Stimulated activated CD4-positive, alpha-beta T cell treated with anti-CD3 and anti-CD28 coated beads, Interleukin-15, amount 100 ng/mL, for 48 hours (primary cell): ENCODE measurements around the gene RNF157.
"Not testable (repeated sequence)": the region's sequence is repeated elsewhere in the genome, so short reads cannot be mapped to it uniquely, and the experiment has no call there.

Experiments
- DNase-seq, 2 donors: peaks; one replicate each; pipeline ENCODE4 v3.0.0-alpha.2; 2020; ENCODE audit warnings: low read depth in 2 of 2

Gene RNF157

DNA sequence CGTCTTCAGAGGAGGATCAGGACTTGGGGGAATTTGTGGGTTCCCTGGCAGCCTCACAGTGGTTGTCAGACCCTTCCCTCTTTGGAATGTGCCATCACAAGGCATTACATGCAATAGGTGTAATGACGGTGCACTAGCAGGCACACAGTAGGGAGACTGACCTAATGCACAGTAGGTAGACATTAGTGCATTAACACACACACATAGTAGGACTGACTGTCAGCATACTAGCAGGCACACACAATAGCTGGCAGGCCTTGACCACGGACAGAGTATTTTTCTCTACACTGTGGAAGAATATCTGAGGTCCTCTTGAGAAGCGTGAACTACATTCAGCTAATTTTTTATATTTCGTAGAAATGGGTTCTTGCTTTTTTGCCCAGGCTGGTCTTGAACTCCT lies 14.0 kb upstream of the RNF157 start:
- no peak for DNase-seq

- no peak for DNase-seq
Measured at GRCh38 chr17:76253841-76254240, 13.5 kb upstream of the RNF157 start.

DNA sequence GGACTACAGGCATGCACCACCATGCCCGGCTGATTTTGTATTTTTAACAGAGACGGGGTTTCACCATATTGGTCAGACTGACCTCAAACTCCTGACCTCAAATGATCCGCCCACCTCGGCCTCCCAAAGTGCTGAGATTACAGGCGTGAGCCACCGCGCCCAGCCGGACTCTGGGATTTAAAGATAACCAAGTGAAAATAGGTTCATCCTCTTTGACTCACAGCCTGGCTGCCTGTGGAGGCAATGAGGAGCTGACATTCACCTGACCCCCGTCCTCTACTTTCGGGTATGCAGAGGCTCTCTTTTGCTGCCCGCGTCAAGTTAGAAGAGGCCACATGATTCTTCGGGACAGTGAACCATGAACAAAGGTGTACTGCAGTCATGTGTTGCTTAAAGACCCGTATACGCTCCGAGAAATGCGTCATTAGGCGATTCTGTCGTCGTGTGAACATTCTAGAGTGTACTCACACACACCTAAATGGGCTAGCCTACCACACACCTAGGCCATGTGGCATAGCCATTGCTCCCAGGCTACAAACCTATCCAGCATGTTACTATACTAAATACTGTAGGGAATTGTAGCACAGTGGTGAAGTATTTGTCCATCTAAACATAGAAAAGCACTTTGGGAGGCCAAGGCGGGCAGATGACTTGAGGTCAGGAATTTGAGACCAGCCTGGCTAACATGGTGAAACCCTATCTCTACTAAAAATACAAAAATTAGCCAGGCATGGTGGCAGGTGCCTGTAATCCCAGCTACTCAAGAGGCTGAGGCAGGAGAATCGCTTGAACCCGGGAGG lies 12.9 kb upstream of the RNF157 start:
- not testable (repeated sequence) for DNase-seq

- DNase-seq = no peak
Measured at GRCh38 chr17:76252040-76252954, 12.0 kb upstream of the RNF157 start.

GRCh38 chr17:76251478-76252039 lies 11.3 kb upstream of the RNF157 start:
- no peak for DNase-seq

DNA sequence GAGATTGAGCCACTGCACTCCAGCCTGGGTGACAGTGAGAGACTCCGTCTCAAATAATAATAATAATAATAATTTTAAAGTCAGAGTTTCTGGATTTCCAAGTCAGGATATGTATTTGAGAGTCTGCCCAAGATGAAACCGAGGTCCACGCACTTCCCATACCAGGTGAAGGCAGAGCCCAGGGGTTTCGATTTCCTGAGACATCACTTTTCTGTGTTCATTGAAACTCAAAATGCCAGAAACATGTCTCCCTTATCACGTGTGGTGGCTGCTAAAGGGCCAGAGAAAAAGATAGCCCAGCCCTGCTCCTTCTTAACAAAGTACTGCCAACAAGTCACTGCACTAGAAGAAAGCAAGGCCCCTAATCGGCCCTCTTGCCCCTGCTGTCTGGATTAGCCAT lies 9.8 kb upstream of the RNF157 start:
- no peak for DNase-seq

DNA sequence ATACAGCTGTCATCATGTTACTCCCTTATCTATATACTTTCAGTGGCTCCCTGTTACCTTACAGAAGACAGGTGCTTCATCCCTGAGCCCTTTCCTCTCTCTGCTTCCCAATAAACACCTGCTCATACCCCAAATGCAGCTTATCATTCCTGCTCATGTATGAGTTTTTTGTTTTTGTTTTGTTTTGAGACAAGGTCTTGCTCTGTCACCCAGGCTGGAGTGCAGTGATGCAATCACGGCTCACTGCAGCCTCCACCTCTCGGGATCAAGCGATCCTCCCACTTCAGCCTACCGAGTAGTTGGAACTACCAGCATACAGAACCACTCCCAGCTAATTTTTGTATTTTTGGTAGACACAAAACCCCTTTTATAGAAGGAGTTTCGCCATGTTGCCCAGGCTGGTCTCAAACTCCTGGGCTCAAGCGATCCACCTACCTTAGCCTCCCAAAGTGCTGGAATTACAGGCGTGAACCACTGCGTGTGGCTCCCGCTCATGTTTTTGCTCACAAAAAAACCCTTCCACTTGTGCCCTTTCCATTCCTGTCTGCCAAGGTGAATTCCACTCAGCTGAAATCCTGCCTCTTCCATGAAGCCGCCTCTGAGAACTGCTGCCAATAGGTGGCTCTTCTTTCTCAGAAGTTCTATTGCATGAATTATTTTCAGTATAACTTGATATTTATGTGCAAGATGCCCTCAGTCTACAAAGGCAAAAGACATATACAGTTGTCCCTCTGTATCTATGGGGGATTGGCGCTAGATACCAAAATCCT lies 7.9 kb upstream of the RNF157 start:
- DNase-seq = no peak

DNA sequence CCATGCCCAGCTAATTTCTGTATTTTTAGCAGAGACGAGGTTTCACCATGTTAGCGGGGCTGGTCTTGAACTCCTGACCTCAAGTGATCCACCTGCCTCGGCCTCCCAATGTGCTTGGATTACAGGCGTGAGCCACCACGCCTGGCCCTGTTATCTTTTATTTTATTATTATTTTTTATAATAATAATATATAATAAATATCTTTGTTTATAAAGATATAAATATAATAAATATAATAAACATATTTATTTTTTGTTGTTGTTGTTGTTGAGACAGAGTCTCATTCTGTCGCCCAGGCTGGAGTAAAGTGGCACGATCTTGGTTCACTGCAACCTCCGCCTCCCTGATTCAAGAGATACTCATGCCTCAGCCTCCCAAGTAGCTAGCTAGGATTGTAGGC lies 7.0 kb upstream of the RNF157 start:
- no peak for DNase-seq

- DNase-seq = peak in 1 of 2 donors; percentile 71
Measured at GRCh38 chr17:76246080-76247066, 6.1 kb upstream of the RNF157 start.

GRCh38 chr17:76244721-76245120 lies 4.4 kb upstream of the RNF157 start:
- not testable (repeated sequence) for DNase-seq

- no peak for DNase-seq
Measured at GRCh38 chr17:76243826-76244679, 3.8 kb upstream of the RNF157 start.

GRCh38 chr17:76241691-76242255 lies 1.5 kb upstream of the RNF157 start:
- no peak for DNase-seq

DNA sequence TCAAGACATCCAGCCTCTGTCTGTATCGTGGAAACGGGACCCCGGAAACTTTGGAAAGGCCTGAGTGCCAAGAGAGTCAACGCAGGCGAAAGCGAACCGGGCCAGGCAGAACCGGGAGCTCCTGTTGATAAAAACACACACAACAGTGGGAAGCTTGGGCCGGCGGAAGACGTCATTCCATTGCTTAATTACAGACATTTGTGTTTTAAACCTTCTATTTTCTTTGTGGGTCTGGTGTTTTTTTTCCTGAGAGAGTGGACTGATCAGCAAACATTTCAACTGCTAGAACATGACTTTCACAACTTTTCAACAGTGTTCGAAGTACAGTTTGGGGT lies 878 bp upstream of the RNF157 start:
- DNase-seq = no peak

- DNase-seq = no peak
Measured at GRCh38 chr17:76239538-76240274, 587 bp downstream of the RNF157 start.

- no peak for DNase-seq
Measured at GRCh38 chr17:76238847-76239537, 1.3 kb downstream of the RNF157 start.

DNA sequence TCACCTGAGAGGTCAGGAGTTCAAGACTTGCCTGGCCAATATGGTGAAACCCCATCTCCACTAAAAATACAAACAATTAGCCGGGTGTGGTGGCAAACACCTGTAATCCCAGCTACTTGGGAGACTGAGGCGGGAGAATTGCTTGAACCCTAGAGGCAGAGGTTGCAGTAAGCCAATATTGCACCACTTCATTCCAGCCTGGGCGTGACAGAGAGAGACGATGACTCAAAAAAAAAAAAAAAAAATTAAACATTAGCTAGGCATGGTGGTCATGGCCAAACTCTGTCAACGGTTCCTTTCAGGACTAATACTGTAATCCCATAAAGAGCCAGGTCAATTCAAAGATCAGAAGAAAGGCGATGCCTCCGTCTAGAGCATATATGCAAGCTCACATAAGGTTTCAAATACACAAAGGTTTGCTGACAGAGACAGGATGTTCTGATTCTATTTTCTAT lies 2.4 kb downstream of the RNF157 start:
- DNase-seq = no peak

GRCh38 chr17:76236603-76237002 lies 3.7 kb downstream of the RNF157 start:
- DNase-seq = no peak

GRCh38 chr17:76235883-76236282 lies 4.4 kb downstream of the RNF157 start:
- no peak for DNase-seq
